Nephron progenitor cell (in vitro differentiated cells): ENCODE data around the gene DIP2C.

Experiments used
- DNase-seq: peaks from one replicate; pipeline ENCODE4 v3.0.0; 2021
- H3K27ac Mint-ChIP-seq: 2 replicates; pipeline ENCODE4 v1.8.0; 2021; ENCODE audit warnings: mild to moderate bottlenecking, moderate library complexity, mixed read lengths
- H3K27me3 Mint-ChIP-seq: 2 replicates; pipeline ENCODE4 v1.8.0; 2021; ENCODE audit warnings: mild to moderate bottlenecking, low read depth, mixed read lengths; ENCODE audit not compliant: poor library complexity
- H3K36me3 Mint-ChIP-seq: 2 replicates; pipeline ENCODE4 v1.8.0; 2021; ENCODE audit warnings: low read depth, mixed read lengths
- H3K4me1 Mint-ChIP-seq: 2 replicates; pipeline ENCODE4 v1.8.0; 2021; ENCODE audit warnings: mixed read lengths
- H3K4me3 Mint-ChIP-seq: 2 replicates; pipeline ENCODE4 v1.8.0; 2021; ENCODE audit warnings: mild to moderate bottlenecking, moderate library complexity, mixed read lengths
- H3K9me3 Mint-ChIP-seq: 2 replicates; pipeline ENCODE4 v1.8.0; 2021; ENCODE audit warnings: mild to moderate bottlenecking, moderate library complexity, mixed read lengths
- CTCF ChIP-seq: fragments of 200-600 bp; sonication (generic); IDR thresholded peaks from 2 replicates; pipeline ENCODE4 v1.5.0; 2021; ENCODE audit warnings: antibody characterized with exemption

The DIP2C gene

GRCh38 chr10:531541-531940 is 157.9 kb downstream of the DIP2C start:
- DNase-seq = no peak
- H3K27ac Mint-ChIP-seq = peak overlapping the region; percentile 1

GRCh38 chr10:530717-531116 is 158.8 kb downstream of the DIP2C start:
- Mint-ChIP-seq H3K36me3 (peaks cover 13% of the 10 kb centered on the region), H3K27me3 (peaks cover 5% of the 10 kb centered on the region), H3K9me3 (no peaks in the 10 kb centered on the region), H3K4me3 (no peak overlapping the region), H3K4me1 (peaks cover 64% of the 10 kb centered on the region), H3K27ac (no peak overlapping the region)
- no peak for TF ChIP-seq CTCF
- no peak for DNase-seq

More at GRCh38 chr10:531541-531940, 157.9 kb downstream of the DIP2C start:
- Mint-ChIP-seq H3K9me3 (no peaks in the 10 kb centered on the region), H3K4me1 (peaks cover 72% of the 10 kb centered on the region), H3K36me3 (peaks cover 13% of the 10 kb centered on the region), H3K4me3 (no peak overlapping the region), H3K27me3 (peaks cover 5% of the 10 kb centered on the region)
- TF ChIP-seq CTCF = no peak

- Mint-ChIP-seq H3K4me1 (peaks cover 59% of the 10 kb centered on the region), H3K27ac (peak overlapping the region; percentile 49), H3K27me3 (peaks cover 5% of the 10 kb centered on the region), H3K9me3 (no peaks in the 10 kb centered on the region), H3K4me3 (no peak overlapping the region), H3K36me3 (peaks cover 13% of the 10 kb centered on the region)
- TF ChIP-seq CTCF = no peak
- no peak for DNase-seq
These were observed 159.8 kb downstream of the DIP2C start for GRCh38 chr10:529468-530230.

GRCh38 chr10:528173-529165 is 161.0 kb downstream of the DIP2C start:
- Mint-ChIP-seq H3K36me3 (peaks cover 13% of the 10 kb centered on the region), H3K27me3 (peaks cover 5% of the 10 kb centered on the region), H3K27ac (no peak overlapping the region), H3K4me1 (peaks cover 50% of the 10 kb centered on the region), H3K4me3 (no peak overlapping the region), H3K9me3 (no peaks in the 10 kb centered on the region)
- DNase-seq = no peak
- no peak for TF ChIP-seq CTCF

- Mint-ChIP-seq H3K27ac (no peak overlapping the region), H3K4me3 (no peak overlapping the region), H3K9me3 (no peaks in the 10 kb centered on the region), H3K27me3 (peaks cover 5% of the 10 kb centered on the region), H3K36me3 (peaks cover 13% of the 10 kb centered on the region), H3K4me1 (peaks cover 48% of the 10 kb centered on the region)
- DNase-seq = no peak
- no peak for TF ChIP-seq CTCF
These were observed 162.1 kb downstream of the DIP2C start for GRCh38 chr10:527416-527815.
